NT2/D1 (cell line): ENCODE data around the gene OSBPL10.

ENCODE experiments used
- YY1 ChIP-seq: IDR thresholded peaks from 2 replicates; pipeline ENCODE4 v1.6.1; 2011; ENCODE audit not compliant: insufficient read length, insufficient read depth
- ZNF274 ChIP-seq: IDR thresholded peaks from 2 replicates; pipeline ENCODE4 v1.6.1; 2011; ENCODE audit warnings: mild to moderate bottlenecking, low read depth, low read length

- no peak for TF ChIP-seq ZNF274
- TF ChIP-seq YY1 = no peak
Measured at GRCh38 chr3:31879365-31879764, 101.7 kb downstream of the OSBPL10 start.
